GM19193 (cell line): ENCODE results near the gene TUSC2.

Experiments used
- POLR2A ChIP-seq: IDR thresholded peaks from 4 replicates; pipeline ENCODE4 v1.6.1; 2011; ENCODE audit not compliant: insufficient read depth, insufficient read length; ENCODE audit errors: extremely low read depth

Gene TUSC2

GRCh38 chr3:50287262-50287661 is 40.8 kb downstream of the TUSC2 start:
- TF ChIP-seq POLR2A = no peak

GRCh38 chr3:50286322-50287227 is 41.4 kb downstream of the TUSC2 start:
- no peak for TF ChIP-seq POLR2A

- TF ChIP-seq POLR2A = no peak
Measured at GRCh38 chr3:50279255-50280016, 48.6 kb downstream of the TUSC2 start.

- TF ChIP-seq POLR2A = no peak
Measured at GRCh38 chr3:50278880-50279224, 49.2 kb downstream of the TUSC2 start, which contains the start of gene LSMEM2. Gene LSMEM2, plus strand, starts transcription at chr3:50279087. Its CDS starts 27 bp downstream, at chr3:50279114.

GRCh38 chr3:50278123-50278879 is 49.7 kb downstream of the TUSC2 start:
- TF ChIP-seq POLR2A = no peak

- TF ChIP-seq POLR2A = no peak
Measured at GRCh38 chr3:50276762-50277101, 51.3 kb downstream of the TUSC2 start.

GRCh38 chr3:50275996-50276761 is 51.8 kb downstream of the TUSC2 start:
- no peak for TF ChIP-seq POLR2A

- no peak for TF ChIP-seq POLR2A
Measured at GRCh38 chr3:50275141-50275995, 52.7 kb downstream of the TUSC2 start.
